WI38 (cell line): Measurements from ENCODE around the gene PIGH.

Experiments
- H3K4me3 ChIP-seq: 2 replicates; pipeline ENCODE4 v1.5.1; 2011; ENCODE audit warnings: low read depth, mild to moderate bottlenecking, control low read depth, low read length
- TF ChIP-seq, protein P1 (sequence below): IDR thresholded peaks from 2 replicates; pipeline ENCODE4 v1.5.1; 2012; ENCODE audit warnings: low read depth, mild to moderate bottlenecking, control low read depth, low read length

The PIGH gene

DNA sequence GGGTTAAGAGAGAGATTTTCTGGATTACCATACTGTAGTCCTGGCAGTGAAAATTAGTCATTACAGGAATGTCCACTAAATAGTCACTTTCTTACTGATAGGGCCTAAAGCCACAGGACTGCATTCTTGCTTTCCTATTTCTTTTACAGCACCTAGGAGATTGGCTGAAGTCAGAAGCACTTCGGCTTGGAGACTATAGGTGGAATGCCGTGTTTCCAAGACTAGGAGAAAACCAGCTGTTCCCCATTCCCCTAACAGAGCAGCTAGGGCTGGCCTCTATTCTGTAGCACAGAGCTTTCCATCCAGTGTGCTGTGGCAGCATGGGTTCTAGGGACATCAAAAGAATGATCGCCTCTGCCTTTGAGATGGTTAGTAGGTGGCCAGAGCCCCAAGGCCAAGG lies 15.1 kb downstream of the PIGH start:
- TF ChIP-seq, protein P1, sequence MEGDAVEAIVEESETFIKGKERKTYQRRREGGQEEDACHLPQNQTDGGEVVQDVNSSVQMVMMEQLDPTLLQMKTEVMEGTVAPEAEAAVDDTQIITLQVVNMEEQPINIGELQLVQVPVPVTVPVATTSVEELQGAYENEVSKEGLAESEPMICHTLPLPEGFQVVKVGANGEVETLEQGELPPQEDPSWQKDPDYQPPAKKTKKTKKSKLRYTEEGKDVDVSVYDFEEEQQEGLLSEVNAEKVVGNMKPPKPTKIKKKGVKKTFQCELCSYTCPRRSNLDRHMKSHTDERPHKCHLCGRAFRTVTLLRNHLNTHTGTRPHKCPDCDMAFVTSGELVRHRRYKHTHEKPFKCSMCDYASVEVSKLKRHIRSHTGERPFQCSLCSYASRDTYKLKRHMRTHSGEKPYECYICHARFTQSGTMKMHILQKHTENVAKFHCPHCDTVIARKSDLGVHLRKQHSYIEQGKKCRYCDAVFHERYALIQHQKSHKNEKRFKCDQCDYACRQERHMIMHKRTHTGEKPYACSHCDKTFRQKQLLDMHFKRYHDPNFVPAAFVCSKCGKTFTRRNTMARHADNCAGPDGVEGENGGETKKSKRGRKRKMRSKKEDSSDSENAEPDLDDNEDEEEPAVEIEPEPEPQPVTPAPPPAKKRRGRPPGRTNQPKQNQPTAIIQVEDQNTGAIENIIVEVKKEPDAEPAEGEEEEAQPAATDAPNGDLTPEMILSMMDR = no peak
- no peak overlapping the region for H3K4me3 ChIP-seq

DNA sequence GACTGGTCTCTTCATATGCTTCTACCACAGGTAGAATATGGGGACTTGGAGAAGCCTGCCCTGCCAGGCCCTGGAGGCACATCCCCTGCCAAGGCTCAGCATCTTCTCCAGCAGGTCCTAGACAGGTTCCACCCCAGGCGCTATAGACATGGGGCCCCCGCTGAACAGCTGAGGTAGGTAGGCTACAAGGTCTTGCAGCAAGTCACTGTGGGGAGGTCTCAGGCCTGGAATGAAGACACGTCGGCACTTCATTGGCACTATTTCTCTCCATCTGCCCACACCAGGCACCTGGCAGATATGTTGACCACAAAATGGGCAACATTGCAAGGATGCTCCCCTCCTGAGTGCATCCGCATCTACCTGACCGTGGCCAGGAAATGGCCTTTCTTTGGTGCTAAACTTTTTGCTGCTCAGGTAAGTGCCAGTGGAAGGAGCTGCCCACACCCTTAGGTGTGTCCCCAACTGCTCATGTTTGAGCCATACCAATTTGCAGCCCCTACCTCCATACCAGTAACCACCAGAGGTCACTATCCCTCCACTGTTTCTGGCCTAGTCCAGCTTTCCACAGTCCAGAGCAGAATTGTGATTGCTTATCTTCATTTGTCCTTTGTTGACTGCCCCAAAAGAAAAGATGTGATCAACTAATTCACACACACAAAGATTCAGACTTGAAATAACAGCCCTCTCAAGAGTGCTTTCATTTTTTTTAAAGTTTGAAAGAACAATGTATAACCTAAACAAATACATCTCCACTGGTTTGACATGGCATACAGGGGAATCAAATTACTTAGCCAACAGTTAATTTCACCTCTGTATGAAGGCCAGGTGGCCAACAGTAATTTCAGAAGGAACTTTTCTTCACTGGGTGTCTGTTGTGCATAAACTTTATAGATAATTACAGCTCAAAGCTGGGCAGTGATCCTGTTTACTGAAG lies 16.1 kb downstream of the PIGH start:
- no peak overlapping the region for H3K4me3 ChIP-seq

GRCh38 chr14:67582061-67582460 lies 18.0 kb downstream of the PIGH start:
- TF ChIP-seq, protein P1 = no peak
- no peak overlapping the region for H3K4me3 ChIP-seq

More for the DNA sequence above, 16.1 kb downstream of the PIGH start:
- TF ChIP-seq, protein P1 = peak; percentile 71

DNA sequence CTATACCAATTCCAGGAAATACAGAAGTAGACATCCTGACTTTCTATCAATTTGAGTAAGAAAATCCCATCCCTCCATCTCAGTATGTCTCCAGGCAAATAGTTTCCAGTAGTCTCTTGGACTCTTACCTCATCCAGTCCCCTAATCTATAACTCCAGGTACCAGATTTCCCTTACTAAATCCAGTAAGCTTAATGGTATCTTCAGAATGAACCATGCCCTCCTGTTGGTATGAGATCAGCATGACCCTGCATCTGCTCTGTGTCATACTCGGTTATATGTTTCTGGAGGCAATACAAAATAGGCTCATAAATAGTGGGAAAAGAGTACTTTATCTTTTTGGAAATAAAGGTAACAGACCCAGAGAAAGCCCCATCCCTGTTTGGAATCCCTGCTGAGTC lies 18.4 kb downstream of the PIGH start:
- H3K4me3 ChIP-seq = no peak overlapping the region
- TF ChIP-seq, protein P1 = no peak

DNA sequence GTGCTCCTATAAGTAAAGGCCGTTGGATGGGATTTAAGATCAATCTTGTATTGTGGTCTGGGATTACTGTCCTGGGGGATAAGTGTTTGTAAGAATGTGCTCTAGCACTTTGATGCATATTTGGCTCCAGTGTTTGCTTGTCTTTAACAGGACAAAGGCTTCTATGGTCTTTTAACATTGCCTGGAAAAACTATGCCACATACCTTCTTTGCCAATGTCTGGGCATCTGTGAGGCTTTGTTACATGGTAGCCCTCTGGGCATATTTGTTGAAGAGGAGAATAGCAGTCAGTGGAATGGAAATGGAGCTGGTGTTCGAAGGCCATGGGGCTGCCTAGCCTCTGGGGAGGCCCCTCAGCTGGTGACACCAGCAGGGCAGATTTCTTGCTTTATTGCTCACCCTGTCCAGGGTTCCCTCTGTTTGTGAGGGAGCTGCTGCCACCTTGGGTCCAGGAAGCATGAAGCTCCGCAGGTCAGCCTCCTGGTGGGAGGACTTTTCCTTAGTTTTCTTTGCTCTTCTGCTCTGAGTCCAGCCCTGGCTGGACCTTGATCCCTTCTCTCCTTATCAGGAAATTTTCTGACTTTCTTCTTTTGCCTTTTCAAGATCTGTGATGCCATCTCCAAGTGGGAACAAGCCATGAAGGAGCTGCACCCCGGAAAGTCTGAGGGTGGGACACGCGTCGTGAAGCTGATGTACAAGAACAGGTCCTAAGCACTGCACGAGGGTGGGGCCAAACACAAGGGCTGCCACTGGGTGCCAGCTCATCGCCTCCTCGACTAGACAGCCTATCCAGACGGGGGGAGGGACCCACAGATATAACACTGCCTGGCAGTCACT lies 19.5 kb downstream of the PIGH start:
- H3K4me3 ChIP-seq = no peak overlapping the region
- TF ChIP-seq, protein P1 = no peak

DNA sequence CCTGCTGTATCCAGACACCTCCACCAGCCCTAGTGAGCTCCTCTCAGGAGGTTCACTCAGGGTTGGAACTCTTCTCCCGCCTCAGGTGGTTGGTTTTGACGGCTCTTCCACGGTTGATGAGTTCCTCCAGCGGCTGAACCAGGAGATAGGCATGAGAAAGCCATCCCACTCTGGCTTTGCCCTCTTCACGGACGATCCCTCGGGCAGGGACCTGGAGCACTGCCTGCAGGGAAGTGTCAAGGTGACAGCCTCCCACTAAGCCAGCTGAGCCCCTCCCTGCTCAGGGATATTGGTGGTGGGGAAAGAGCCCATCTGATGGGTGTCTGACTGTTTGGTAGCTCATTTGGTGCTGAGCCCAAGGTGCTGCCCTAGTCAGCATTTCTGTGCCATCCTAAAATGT lies 20.4 kb downstream of the PIGH start:
- H3K4me3 ChIP-seq = no peak overlapping the region
- TF ChIP-seq, protein P1 = no peak
